GM21619 (cell line): Measurements from ENCODE around the gene TPRG1.
"Not testable (repeated sequence)": the region's sequence is repeated elsewhere in the genome, so short reads cannot be mapped to it uniquely, and the experiment has no call there.

Experiments
- ATAC-seq: cut with Tn5 transposase; IDR thresholded peaks from one replicate; pipeline ENCODE4 v1.9.1; 2021; ENCODE audit not compliant: unreplicated experiment

The TPRG1 gene

DNA sequence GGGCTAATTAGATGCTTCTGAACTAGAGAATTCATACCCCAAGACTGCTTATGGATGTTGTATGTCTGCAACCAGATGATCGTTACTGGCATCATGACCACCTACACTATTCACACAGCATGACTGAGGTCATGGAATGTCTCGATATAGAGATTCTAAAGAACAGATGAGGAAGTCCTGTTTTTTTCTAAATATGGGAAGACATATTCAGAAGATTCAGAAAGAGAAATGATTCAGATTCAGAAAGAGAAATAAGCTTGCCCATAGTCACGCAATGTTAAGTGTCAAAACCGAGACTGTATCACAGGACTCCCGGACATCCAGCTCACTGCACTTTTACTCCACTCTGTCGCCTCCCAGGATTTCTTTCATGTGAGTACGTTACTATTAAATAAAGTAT, 136.2 kb downstream of the TPRG1 start:
- peak; percentile 49 for ATAC-seq

DNA sequence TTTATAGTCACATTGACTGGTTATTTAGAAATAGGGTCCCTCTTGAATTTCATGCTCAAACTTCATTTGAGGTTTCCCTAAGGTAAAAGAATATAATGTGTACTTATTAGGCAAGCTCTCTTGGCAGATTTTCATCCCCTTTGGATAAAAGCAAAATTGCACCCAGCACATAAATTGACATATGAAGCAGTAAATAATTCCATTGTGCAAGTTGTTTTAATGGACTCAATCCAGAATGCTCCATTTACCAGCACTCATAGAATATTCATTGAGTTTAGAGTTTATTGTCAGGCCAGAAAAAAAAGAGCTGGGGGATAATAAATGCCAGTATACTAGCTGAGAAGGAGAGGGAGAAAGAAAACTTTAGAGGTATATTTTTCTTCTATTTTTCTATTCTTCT, 136.8 kb downstream of the TPRG1 start:
- no peak for ATAC-seq

DNA sequence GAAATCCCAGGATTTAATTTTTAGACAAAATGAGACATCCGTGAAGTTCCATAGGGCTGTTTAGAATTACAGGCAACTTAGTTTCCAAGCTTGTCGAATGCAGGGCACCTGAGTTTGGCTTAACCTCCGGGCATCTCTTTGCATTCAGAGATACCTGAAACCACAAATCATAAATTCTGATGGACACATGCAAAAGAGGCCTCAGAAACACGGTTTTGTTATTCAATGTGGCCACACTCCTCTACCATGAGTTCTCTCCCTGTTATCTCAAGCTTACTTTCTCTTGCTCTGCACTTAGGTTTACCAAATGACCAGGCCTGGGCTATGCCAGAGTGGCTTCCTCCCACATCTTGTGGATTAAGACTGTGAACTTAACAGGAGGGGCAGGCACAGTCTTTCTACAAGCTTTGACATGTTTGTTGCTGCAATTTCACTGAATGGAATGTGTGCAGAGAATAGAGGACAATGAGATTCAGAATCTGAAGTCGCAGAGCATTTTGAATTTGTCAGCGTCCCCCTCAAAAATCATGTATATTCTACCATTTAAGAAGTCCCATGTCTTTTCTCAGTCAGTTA, 137.7 kb downstream of the TPRG1 start:
- ATAC-seq, result no peak

DNA sequence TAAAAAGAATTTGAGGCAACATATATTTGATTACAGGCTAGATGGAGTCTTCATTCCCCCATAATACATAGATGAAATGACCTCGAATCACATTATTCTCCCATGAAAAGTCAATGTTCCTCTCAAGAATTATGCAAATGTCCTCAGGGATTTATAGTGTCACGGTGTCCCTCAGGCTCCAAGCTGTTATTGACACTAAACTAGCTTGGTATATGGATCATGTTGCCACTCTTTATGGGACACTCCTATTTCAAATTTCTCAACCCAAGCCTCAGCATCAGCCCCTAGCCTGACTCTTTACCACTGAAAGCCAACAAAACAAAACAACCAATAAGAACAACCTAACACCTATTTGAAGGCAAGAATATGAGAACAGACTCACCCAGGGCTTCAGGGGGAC, 139.8 kb downstream of the TPRG1 start:
- ATAC-seq, result no peak

DNA sequence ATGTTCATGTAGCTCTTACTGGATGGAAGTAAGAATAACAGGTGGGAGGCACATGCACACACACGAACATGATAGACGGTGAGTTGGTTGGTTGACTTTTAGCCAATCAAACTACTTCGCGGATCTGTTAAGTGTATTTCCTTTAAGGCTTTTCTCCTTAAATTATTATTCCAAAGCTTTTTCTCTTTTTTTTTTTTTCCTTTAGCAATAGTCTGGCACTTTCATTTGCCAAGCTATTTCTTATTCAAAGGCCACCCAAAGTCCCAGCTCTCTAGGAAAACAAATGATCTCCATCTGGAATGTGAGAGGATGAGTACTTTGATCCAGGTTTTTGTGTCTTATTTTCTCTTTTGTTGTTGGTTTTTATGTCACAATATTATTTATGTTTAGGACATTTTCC, 141.1 kb downstream of the TPRG1 start:
- ATAC-seq, result no peak

DNA sequence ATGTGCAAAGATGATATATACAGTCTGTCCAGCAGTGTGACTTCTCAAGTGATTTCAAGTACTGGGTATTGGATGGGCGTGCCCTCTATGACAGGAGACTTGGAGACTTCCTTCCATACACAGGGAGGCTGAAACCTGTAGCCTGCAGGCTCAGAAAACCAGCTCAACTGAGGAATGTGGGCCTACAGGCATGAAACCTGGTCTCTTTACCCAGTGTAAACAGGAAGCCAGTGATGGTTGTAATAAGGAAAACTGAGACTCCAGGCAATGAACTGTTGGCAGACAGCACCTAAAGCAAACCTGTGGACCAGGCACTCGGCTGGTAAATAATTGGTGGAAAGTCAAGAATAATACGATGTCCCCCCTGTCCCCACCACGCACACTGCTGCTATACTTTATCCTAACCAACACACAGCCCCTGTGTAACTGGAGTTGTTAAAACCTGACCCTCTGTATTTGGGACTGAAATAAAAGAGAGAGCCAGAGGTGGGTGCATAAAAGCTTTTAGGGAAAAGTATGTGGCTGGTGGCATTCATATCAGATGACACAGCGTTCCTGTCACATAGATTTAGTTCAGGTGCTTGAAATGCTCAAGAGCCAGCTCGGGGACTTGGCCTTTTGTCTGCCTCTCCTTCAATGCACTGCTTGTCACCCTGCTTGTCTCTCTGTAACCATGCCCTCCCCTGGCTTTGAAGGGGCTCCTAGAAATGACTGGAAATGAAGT, 144.7 kb downstream of the TPRG1 start:
- no peak for ATAC-seq

DNA sequence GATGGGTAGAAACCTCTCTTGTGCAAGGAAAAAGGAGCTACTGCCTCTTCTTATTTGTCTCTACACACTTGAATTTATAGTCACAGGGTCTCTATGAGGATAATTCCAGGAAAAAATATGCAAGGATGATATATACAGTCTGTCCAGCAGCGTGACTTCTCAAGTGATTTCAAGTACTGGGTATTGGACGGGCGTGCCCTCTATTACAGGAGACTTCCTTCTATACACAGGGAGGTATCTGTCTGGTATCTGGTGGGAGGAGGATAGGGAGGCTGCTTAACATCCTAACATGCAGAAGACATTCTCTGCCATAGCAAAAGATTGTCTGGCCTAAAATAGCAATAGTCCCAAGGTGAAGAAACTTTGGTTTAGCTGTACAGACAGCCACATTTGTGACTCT, 146.1 kb downstream of the TPRG1 start:
- ATAC-seq, result no peak

DNA sequence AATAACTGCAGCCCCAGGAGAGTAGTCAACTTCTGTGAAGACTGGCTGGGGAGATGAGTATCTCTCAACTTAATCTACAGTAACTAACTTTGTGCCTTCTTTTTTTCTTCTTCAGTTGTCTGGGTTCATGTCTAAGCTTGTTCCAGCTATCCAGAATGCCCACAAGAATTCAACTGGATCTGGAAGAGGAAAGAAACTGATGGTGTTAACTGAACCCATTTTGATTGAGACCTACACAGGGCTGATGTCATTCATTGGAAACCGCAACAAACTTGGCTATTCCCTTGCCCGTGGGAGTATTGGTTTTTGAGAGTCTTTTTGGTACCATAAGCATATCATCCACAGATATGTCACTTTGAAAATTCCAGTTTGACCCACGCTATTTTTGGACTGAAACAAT, 148.7 kb downstream of the TPRG1 start:
- no peak for ATAC-seq

DNA sequence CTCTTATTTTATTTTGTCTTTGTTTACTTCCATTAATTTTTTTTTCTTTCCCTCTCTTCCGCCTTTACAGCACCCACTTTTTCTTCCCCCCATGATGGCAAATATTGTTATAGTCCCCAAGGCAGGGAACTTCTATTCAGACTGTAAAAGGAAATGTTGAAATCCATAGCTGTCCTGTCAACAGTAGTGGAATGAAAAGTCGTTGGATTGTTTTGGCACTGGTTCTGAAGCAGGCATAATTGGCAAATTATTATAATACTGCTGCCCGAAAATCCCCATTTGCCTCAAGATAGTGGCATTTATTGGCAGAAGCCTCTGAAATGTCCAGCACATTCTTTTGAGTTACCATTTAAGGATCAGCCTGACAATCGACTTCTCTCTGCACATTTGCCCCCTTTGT, 150.6 kb downstream of the TPRG1 start:
- no peak for ATAC-seq

DNA sequence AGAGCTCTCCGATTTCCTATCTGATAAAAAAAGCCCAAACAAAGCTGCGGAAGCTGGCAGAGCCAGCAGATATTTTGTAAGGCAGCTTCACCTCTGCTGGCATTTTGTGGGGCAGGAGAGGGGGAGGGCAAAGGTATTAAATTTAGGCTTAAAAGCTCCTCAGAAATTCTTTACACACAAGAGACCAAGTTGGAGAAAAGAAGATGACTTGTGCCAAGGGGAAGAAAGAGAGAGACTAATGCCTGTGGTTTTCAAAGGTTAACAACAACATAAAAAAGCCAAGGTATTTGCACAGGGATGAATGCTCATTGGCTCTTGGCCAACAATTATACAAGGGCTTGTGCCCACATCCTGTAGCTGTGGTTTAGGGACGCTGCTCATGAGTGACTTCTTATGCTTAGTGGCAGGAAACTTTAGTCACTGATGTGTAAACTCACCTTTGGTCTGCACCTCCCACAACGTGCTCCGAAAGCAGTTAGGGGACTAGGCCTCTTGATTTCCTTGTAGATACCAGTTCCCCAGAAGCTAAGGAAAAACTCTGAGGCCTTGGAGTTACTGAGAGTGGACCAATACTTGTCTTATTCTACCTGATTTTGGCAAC, 152.9 kb downstream of the TPRG1 start:
- ATAC-seq, result peak; percentile 100

DNA sequence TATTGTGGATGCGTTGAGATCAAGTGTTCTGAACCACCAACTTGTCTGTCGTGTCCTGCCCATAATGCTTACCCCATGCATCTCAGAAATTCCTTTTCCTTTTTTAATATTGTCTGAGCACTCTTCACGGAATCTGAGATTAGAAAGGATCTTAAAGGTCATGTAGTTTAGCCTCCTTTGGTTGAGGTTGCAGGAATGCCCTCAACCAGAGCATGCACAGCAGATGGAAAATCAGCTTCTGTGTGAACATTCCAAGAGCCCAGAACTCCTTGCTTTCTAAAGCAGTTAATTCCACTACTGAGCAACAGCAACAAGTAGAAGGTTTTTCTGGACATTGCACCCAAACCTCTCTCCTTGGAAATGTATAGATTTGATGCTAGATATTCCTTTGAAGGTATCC, 153.7 kb downstream of the TPRG1 start:
- no peak for ATAC-seq

DNA sequence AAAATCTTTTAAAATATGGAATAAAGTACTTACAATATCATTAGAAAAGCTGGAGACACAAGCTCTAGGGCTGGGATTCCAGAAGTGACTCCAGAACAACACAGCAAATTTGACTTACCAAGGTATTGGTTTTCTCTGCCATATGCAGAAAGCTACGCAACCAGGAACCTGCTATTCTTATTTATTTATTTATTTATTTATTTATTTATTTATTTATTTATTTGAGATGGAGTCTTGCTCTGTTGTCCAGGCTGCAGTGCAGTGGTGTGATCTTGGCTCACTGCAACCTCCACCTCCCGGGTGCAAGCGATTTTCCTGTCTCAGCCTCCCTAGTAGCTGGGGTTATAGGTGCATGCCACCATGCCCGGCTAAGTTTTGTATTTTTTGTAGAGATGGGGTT, 157.9 kb downstream of the TPRG1 start:
- ATAC-seq, result not testable (repeated sequence)

DNA sequence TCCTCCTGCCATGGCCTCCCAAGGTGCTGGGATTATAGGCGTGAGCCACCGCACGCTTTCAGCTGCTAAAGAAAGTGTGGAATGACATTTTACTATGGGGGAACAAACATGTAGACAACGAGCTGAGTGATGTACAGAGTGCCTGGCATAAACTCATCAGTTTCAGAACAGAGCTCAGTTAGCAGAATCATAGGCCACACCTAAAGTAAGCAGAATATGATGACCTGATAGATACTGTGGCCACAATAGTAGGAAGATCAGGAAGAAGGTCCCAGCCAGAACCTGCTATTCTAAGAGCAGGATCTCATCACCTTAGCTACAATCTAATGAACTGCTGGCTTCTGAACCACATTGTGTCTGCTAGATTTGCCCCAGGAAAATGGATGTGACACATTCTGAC, 158.3 kb downstream of the TPRG1 start:
- ATAC-seq, result no peak

DNA sequence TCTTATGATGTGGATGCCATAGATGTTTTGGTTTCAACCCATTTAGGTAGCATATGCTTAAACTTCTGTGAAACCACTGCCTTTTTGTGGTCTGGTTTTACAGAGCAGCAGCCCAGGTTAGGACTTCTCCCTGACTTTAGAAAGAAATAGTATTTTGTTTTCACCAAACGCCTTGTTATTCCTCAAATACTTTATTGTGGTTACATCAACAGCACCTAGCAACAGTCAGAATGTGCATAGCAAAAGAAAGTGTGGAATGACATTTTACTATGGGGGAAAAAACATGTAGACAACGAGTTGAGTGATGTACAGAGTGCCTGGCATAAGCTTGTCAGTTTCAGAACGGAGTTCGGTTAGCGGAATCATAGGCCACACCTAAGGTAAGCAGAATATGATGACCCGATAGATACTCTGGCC, 159.2 kb downstream of the TPRG1 start:
- ATAC-seq, result no peak

DNA sequence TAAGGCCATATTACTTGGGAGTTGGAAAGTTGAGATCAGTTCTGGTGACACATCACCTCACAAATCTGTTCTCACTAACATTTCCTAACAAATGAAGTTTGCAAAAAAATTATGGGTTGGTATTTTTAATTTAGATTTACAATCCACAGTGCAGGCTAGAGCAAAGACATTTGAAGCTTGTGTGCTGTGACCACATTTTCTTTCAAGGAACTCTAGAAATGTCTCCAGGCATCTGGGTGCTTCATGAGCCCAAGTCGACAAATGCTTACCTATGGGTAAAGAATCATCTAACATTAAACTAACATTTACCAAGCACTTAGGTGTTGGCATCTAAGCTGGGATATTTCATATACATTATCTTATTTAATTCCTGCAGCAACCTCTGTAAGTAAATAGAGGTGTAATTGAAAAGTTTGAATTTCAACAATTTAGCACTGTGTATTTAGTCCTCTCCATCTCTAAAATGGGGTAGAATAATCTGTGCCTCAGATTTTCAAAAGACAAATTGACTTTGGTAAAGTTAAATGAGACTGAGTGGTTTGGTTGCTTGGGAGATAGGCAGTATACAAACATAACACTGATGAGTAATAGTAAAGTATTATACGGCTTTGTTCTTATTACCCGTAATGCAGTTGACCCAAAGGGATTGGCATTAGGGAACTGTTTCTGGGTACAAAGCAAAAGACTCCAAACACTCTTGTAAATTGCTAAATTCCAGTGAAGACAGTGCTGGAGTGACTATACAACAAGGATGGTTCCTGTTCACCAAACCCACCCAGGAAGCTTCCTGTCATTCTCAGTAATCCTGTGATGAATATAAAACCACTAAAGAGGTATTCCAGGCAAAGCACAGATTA, 162.5 kb downstream of the TPRG1 start:
- ATAC-seq, result no peak

DNA sequence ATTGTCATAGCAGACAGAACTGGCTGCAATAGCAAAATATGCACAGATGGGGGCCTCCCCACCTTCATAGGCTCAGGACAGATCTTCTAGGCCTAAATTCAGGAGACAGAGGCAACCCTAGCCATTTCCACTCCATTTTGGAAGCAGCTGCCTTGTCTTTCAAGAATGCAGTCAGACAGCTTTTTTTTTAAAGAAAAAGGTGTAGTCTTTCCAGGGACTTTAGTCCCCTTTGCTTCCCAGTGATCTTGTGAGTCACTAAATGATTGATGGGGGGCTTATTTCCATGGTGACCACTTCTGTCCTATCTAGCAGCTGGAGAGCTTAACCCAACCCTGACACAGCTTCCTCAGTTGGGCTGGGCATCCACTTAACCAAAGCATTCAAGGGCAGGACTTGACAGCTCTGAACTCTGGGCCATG, 165.9 kb downstream of the TPRG1 start:
- ATAC-seq, result no peak

DNA sequence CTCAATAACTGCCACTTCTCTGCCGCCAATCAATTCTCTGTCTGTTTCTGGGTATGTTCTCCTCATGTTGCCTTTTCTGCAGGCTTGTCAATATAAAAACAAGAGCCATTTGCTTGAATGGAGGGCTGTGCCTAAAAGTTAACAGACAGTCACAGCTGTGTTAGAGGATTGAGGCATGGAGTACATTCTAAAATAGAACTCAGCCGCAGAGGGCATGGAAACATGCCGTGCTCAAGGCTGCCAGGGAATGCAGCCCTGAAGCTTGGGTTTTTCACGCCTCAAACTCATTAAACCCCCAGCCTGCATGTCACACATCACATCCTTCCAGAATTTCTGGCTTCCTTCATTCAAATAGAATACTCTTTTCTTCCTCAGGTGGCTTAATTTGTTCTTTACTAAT, 166.6 kb downstream of the TPRG1 start:
- no peak for ATAC-seq

DNA sequence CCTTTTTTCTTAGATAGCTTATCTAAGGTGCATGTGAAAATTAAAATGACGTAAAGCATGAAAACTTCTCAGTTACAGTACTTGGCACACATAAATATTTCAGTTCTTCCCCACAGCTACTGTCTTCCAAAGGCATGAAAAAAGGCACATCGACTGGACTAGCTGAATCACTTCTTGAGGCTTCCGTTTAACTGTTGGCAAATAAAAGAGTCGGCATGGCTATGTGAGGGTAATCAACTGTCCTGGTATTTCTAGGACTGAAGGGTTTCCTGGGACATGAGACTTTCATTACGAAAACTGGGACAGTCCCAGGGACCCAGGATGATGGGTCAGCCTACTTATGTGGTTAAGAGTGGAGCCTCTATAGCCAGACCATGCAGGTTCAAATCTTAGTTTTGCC, 168.2 kb downstream of the TPRG1 start:
- ATAC-seq, result no peak

DNA sequence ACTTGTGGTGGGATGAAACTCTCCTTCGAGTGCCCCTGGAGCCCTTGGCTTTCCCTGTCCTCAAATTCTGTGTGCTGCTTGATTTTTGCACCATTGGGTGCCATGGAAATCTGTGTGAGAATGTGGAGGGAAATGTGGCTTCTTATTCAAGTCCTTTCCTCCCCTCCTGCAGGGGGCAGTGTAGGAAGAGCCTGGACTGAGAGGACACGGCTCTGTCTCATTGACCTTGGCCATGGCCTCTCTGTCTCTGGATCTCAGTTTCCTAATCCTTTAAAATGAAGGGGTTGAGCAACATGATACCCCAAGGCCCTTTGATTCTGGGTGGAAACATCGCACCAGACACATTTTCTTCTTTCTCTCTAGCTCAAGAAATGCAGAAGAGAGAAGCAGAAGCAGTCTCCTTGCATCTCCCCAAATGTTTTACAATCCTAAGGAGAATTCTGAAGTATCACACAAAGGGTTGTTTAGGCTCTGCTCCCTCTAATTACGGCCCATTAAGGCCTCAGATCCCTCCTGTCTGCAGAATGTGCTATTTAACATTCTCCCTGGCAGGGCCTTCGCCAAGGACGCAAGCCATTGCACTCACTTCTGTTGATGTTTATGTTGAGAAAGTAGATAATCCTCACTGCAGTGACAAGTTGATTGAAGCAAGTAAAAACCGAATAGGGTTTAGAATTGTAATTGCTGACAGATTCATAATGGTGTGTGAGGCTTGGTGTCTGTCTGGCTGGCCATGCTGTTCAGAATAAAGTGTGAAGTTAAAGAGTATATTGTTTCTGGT, 169.1 kb downstream of the TPRG1 start:
- ATAC-seq, result no peak

DNA sequence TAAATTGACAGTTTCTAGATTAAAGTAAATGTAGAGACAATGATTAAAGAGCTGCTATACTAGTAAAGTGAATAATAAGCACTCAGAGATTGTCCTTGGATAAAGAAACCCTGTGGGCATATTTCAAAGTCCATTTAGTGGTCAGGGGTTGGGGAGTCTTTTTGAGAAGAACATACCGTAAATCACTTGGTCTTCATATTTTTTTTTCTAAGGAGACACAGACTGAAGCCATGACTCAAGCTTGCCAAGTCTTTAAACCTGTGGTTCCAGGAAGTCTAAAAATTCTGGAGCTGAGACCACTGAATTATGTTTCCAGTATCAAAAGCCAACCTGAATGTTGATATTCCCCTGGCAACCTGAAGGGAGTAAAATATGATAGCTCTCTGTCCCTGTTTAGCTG, 171.0 kb downstream of the TPRG1 start:
- ATAC-seq, result no peak

DNA sequence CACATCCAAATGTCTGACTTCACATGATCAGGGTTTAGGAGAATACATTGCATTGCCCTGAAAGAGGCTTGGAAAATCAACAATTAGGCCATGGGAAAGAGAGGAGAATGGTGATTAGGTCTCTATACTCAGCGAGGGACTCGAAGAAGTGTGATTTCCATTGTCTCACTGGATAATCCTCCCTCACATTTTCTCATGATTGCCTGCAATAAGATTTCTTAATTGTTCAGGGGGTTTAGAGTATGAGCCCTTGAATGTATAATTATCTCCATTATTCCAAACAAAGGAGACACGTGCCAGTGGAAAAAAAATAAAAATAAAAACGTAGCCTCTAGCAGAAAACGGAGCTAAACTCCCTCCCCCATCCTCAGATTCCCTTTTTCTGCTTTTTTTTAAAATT, 173.2 kb downstream of the TPRG1 start:
- no peak for ATAC-seq
